ENCODE measurements around the gene PROS1.

GRCh38 chr3:93907132-93907531, 66.6 kb downstream of the PROS1 start:
- TF ChIP-seq POLR2A (IDR thresholded peaks at IDR 0.05; ENCODE audit: low read depth, low read length) (no peak), TAF1 (IDR thresholded peaks at IDR 0.05; ENCODE audit: low read depth, low read length) (no peak), POLR2AphosphoS5 (IDR thresholded peaks at IDR 0.05; ENCODE audit: low read depth, low read length) (no peak), SPI1 (IDR thresholded peaks at IDR 0.05; ENCODE audit: low read depth, low read length) (no peak), PAX5 (IDR thresholded peaks at IDR 0.05; ENCODE audit: insufficient read depth, low read length, severe bottlenecking) (no peak)

Measured in GM12891 (cell line).